NCI-H524 treated with DMSO at 0.1 percent for 48 hours (cell line): ENCODE data around the gene NUP93.

Experiments
- DNase-seq: peaks from one replicate; lab custom pipeline; 2025; lab: John Stamatoyannopoulos, UW

Gene NUP93

GRCh38 chr16:56817938-56818337, 88.0 kb downstream of the NUP93 start:
- DNase-seq, result no peak

DNA sequence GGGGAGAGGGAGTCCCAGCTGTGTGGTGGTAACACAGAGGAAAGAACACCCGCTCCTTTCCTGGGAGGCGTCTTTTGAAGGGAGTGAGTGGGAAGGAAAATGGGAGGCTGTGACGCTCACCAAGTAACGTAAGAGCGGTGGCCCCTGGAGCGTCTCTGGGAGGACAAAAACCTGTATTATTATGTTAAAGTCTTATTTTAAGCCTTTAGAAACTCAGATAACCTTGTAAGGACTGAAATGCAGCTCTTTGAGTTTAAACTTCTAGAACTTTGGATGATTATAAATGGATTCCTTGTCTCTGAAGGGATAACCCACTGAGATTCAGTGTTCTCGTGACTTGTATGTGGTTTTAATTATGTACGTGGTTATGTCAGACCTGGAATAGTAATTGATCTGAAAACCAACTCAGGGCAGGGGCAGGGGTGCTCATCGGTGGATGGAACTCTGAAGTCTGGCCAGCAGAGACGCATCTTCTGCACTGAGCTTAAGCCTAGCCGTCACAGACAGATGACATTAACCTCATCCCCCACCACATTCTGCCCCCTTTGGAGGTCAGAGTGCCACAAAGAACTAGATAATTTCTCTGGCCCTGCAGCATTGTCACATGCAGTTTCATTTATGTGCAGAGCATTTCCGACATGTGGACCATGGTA, 93.3 kb downstream of the NUP93 start:
- DNase-seq, result no peak

DNA sequence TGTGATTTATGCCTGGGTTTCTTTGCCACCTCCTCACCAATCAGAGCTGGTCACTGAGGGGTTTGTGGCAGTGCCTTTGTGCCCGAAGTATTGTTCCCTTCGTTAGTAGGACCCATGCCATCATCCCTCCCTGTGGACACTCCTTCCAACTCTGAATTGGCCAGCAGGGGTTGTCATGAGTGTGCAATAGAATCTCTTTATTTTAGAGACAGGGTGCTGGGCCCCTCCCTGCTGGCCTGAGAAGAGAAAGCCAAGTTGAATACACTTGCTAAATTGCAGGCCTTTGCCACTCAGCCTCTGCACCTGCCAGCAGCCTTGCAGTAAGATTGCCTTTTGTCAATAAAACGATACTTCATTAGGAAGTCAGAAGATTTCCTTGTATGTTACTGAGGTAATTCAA, 94.4 kb downstream of the NUP93 start:
- DNase-seq, result no peak

DNA sequence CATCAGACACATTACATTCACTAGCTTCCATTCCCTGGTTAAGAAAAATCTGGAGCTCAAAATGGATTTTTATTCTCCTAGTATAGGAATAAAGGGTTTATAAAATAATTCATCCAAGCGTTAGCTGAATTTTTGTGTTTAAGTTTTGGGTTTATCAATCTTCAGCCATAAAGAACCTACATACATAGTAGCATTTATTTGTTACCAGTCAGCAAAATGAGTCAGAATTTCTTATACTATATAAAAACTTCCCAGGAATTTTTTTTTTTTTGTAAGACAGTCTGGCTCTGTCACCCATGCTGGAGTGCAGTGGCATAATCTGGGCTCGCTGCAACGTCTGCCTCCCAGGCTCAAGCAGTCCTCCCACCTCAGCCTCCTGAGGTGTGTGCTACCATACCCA, 94.9 kb downstream of the NUP93 start:
- no peak for DNase-seq

DNA sequence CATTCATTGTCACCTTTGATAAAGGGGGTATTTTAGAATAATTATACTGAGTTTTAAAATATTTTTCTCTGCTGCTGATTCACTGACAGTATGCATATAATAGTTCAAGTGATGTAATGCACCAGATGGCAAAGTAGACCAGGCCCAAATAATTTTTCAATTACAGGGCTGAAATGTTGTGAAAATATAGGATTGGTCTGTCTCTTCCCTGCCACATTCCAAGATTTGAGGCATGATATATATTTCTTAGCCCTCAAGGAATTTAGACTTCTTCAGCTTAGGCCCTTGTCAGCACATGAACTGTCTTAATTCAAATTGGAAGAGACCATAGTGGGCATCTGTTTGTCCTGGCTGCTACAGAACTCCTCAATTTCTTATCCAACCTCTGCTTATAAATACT, 95.9 kb downstream of the NUP93 start:
- DNase-seq, result no peak

GRCh38 chr16:56828647-56829046, 98.7 kb downstream of the NUP93 start:
- DNase-seq, result no peak

GRCh38 chr16:56830669-56831068, 100.7 kb downstream of the NUP93 start:
- DNase-seq, result no peak

GRCh38 chr16:56832768-56833167, 102.8 kb downstream of the NUP93 start:
- DNase-seq, result no peak

DNA sequence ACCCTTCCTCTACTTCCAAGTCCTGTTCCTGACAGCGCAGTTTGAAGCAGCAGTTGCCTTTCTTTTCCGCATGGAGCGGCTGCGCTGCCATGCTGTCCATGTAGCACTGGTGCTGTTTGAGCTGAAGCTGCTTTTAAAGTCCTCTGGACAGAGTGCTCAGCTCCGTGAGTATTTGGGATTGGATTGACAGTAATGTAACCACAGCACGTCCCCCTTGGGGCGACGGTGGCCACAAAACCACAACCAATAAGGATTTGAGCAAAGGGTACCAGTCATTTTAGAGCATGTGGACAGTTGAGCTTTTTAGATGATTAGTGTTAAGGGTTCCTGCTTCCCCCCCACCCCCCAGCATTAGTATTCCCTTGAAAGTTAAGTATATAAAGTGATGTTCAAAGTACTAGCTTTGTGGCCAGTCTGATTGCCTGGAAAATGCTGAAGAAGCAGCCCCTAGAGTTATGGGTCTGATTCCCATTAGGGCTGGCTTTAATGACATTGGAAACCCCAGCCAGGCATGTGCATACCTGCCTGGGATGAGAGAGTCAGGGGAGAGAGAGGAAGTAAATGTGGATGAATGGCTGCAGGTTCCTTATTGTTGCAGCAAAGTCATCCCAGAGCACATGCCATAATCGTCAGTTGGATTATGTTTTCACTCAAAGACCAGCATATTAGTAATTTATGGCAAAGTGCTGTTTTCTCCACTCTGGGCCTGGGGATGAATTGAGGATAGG, 103.5 kb downstream of the NUP93 start:
- no peak for DNase-seq

DNA sequence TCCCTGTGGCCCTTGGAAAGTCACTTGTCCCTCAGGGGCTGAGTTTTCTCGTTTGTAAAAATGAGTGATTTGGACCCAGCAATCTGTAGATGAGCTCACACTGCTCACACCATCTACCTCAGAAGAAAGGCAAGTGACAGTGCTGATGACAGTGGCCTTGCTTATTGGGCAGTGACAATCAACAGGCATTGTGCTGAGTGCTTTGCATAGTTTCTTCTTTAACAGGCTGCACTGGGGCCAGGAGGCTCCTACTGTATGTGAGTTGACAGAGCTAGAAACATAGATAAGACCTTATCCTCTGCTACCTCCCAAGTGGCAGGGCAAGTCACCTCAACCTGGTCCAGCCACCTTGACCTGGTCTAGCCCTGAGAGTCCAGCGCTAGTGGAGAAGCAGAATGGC, 105.4 kb downstream of the NUP93 start:
- DNase-seq, result no peak

DNA sequence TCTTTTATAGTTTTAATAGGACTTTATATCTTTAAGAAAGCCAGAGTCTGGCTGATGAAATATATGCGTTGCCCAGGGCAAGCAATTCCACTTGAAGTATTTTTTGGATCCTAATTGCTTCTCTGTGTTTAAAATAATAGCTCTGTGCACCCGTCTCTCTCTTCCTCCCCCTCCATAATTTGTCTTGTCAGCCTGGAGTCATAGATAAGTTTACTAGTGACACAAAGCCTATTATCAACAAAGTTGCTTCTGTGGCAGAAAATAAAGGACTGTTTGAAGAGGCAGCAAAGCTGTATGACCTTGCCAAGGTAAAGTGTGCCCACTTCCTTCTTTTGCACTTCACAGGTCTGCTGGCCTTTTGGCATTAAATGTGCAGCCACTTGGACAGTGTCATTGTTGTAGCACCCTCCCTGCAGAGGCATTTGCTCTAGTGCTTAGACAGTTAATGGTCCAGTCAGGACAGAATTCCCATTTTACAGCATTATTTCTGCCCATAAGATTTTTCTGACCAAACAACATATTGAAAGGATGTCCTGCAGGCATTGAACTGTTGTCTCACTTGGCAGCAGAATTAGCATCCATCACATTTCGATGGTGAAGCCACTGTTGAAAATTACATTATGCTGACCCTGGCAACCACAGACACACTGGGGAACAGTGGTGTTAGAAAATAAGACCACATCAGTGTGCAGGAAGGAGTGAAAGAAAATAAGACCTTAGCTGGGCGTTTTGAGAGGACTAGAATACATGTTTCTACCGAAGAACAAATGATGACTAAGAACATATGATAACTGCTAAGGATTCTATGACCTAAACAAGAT, 106.7 kb downstream of the NUP93 start:
- DNase-seq, result no peak

- DNase-seq, result no peak
These were observed 108.9 kb downstream of the NUP93 start for GRCh38 chr16:56838622-56839337.

GRCh38 chr16:56841233-56841632, 111.3 kb downstream of the NUP93 start:
- DNase-seq, result no peak

DNA sequence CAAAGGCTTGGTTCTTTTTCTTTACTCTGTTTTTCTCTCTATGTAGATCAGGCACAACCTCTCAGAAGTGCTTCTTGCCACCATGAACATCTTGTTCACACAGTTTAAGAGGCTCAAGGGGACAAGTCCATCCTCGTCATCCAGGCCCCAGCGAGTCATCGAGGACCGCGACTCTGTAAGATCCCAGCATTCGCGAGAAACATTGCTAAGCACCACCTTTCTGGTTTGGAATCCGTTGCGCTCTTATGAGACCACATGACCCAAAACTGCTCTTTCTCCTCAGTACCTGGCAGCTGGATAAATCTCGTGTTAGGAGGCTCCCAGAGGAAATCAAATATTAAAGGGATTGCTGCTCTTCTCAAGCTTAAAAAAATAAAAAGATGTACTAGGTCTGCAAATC, 111.7 kb downstream of the NUP93 start:
- DNase-seq, result no peak

DNA sequence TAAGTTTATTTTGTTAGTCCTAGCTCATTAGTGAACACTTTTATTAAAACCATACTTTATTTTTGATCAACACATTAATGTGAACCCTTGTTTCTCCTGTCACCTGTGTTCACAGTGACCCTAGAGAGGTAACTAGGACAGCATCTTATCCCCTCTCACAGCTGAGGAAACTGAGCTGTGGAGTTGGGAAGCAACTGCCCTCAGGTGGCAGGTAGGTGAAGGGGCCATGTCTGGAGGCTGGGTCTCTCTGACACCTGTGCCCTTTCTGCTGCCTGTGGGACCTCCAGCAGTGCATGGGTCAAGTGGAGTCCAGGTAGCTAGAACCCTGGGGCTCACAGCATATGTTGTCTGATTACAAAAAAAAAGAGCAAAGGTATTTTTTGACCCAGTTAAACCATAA, 112.2 kb downstream of the NUP93 start:
- DNase-seq, result no peak

GRCh38 chr16:56844056-56844455, 114.1 kb downstream of the NUP93 start:
- DNase-seq, result no peak

DNA sequence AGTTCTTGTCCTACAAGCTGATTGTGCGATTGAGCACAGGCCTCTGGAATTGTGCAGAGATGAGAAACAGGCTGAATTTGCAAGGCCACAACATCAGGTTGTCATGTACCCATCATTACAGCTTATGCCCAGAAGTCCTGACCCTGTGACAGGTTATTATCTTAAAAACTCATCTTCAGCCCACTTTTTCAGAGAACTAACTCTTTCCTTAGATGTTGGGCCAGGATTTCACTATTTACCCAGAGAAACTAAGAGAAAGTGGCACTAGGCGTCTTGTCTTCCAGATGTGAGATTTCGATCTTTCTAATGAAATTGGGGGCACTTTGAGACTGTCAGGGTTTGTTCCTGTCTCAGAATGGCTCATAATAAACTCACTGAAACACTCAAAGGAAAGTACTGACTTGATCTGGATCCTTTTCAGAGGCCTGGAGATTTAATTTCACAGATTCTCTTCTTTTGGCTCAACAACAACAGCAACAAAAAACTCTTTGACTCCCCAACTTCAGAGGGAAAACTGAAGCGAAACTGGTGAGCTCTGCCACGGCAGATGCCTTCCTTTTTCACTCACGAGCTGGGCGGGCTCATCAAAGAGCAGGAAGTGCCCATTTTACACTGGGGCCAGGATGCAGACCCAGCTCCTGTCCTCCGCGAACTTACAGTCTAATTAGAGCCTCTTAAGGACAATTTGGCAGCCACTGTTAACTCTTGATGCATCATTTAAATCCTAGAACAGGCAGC, 117.4 kb downstream of the NUP93 start:
- DNase-seq, result no peak

- DNase-seq, result no peak
These were observed 118.4 kb downstream of the NUP93 start for GRCh38 chr16:56848029-56848936.

GRCh38 chr16:56848955-56849689, 119.2 kb downstream of the NUP93 start:
- no peak for DNase-seq
